GM18498 (cell line): ENCODE results near the gene CHRNA4.

Experiments used
- ATAC-seq: cut with Tn5 transposase; IDR thresholded peaks from one replicate; pipeline ENCODE4 v1.9.1; 2021; ENCODE audit warnings: mild to moderate bottlenecking, moderate library complexity; ENCODE audit not compliant: unreplicated experiment

CHRNA4 gene

GRCh38 chr20:63360850-63361518, at the start of gene CHRNA4:
TSS of gene CHRNA4 (minus strand) at chr20:63361349. CDS start at chr20:63361165, 184 bp downstream.
- no peak for ATAC-seq

- no peak for ATAC-seq
Measured at GRCh38 chr20:63409834-63410435, 48.8 kb upstream of the CHRNA4 start.

GRCh38 chr20:63409066-63409833, 48.1 kb upstream of the CHRNA4 start:
- ATAC-seq, result no peak

- ATAC-seq, result no peak
Measured at GRCh38 chr20:63408684-63409046, 47.5 kb upstream of the CHRNA4 start.

GRCh38 chr20:63407928-63408683, 47.0 kb upstream of the CHRNA4 start:
- no peak for ATAC-seq

GRCh38 chr20:63406617-63407245, 45.6 kb upstream of the CHRNA4 start:
- no peak for ATAC-seq

GRCh38 chr20:63406011-63406410, 44.9 kb upstream of the CHRNA4 start:
- no peak for ATAC-seq

- ATAC-seq, result no peak
Measured at GRCh38 chr20:63405102-63405730, 44.1 kb upstream of the CHRNA4 start.

GRCh38 chr20:63404129-63405085, 43.3 kb upstream of the CHRNA4 start:
- ATAC-seq, result no peak

- no peak for ATAC-seq
Measured at GRCh38 chr20:63403403-63404105, 42.4 kb upstream of the CHRNA4 start.

- ATAC-seq, result no peak
Measured at GRCh38 chr20:63402860-63403220, 41.7 kb upstream of the CHRNA4 start.

GRCh38 chr20:63402181-63402859, 41.2 kb upstream of the CHRNA4 start:
- ATAC-seq, result no peak

GRCh38 chr20:63401384-63402110, 40.4 kb upstream of the CHRNA4 start:
- no peak for ATAC-seq

GRCh38 chr20:63400486-63401210, 39.5 kb upstream of the CHRNA4 start:
- no peak for ATAC-seq

GRCh38 chr20:63399596-63400375, 38.6 kb upstream of the CHRNA4 start:
- ATAC-seq, result no peak
